BLaER1 (cell line): ENCODE measurements around the gene RNH1.

Experiments
- H3K27ac ChIP-seq: shearing (Covaris generic); formaldehyde crosslinking; 2 replicates; pipeline ENCODE4 v1.8.1; 2022
- H3K27me3 ChIP-seq: shearing (Covaris generic); formaldehyde crosslinking; 2 replicates; pipeline ENCODE4 v1.8.1; 2022
- H3K36me3 ChIP-seq: shearing (Covaris generic); formaldehyde crosslinking; 2 replicates; pipeline ENCODE4 v1.8.1; 2022
- H3K4me1 ChIP-seq: shearing (Covaris generic); formaldehyde crosslinking; 2 replicates; pipeline ENCODE4 v1.8.1; 2022
- H3K4me2 ChIP-seq: shearing (Covaris generic); formaldehyde crosslinking; 2 replicates; pipeline ENCODE4 v1.8.1; 2022
- H3K4me3 ChIP-seq: shearing (Covaris generic); formaldehyde crosslinking; 2 replicates; pipeline ENCODE4 v1.8.1; 2022
- H3K9ac ChIP-seq: shearing (Covaris generic); formaldehyde crosslinking; 2 replicates; pipeline ENCODE4 v1.8.1; 2022
- H3K9me3 ChIP-seq: shearing (Covaris generic); formaldehyde crosslinking; 2 replicates; pipeline ENCODE4 v1.8.1; 2022
- H4K20me1 ChIP-seq: shearing (Covaris generic); formaldehyde crosslinking; 2 replicates; pipeline ENCODE4 v1.8.1; 2022
- Cebpa-rat ChIP-seq: shearing (Covaris generic); IDR thresholded peaks from 2 replicates; pipeline ENCODE4 v1.8.1; 2022

The RNH1 gene

GRCh38 chr11:506995-507726 lies at the start of gene RNH1:
RNH1 (minus strand) TSS chr11:507242; CDS start chr11:502162, 5,080 bp downstream.
- Histone ChIP-seq H3K9me3 (no peaks in the 10 kb centered on the region), H3K4me3 (peak within 1 kb of the TSS; percentile 83), H3K27me3 (peaks cover 31% of the 10 kb centered on the region), H3K27ac (peak within 1 kb of the TSS; percentile 90), H3K4me1 (peaks cover 45% of the 10 kb centered on the region), H3K4me2 (peak within 1 kb of the TSS; percentile 97), H3K36me3 (peaks cover 25% of the 10 kb centered on the region), H3K9ac (peak within 1 kb of the TSS; percentile 86), H4K20me1 (peaks cover 39% of the 10 kb centered on the region)
- no peak for TF ChIP-seq Cebpa-rat

- peak overlapping the region; percentile 65 for H3K4me3 ChIP-seq
- H3K27me3 ChIP-seq, result peaks cover 44% of the 10 kb centered on the region
- H3K9me3 ChIP-seq, result no peaks in the 10 kb centered on the region
- no peak for TF ChIP-seq Cebpa-rat
- H3K27ac ChIP-seq, result 0 out of 2 replicates have a peak overlapping the region, but pooled peaks have one; percentile 13
- H3K9ac ChIP-seq, result 0 out of 2 replicates have a peak overlapping the region, but pooled peaks have one; percentile 48
- H4K20me1 ChIP-seq, result peaks cover 20% of the 10 kb centered on the region
- H3K36me3 ChIP-seq, result no peaks in the 10 kb centered on the region
- peaks cover 53% of the 10 kb centered on the region for H3K4me1 ChIP-seq
- H3K4me2 ChIP-seq, result peak overlapping the region; percentile 98
Observed at GRCh38 chr11:555780-556661, 49.0 kb upstream of the RNH1 start.

GRCh38 chr11:555227-555779 lies 48.3 kb upstream of the RNH1 start:
- peaks cover 44% of the 10 kb centered on the region for H3K27me3 ChIP-seq
- H3K4me2 ChIP-seq, result peak overlapping the region; percentile 98
- TF ChIP-seq Cebpa-rat, result no peak
- peaks cover 19% of the 10 kb centered on the region for H4K20me1 ChIP-seq
- H3K9ac ChIP-seq, result 0 out of 2 replicates have a peak overlapping the region, but pooled peaks have one; percentile 48
- peak overlapping the region; percentile 13; the same call in 1 of the 2 replicates for H3K27ac ChIP-seq
- no peaks in the 10 kb centered on the region; the same call in 1 of the 2 replicates for H3K36me3 ChIP-seq
- peaks cover 52% of the 10 kb centered on the region for H3K4me1 ChIP-seq
- H3K9me3 ChIP-seq, result no peaks in the 10 kb centered on the region
- peak overlapping the region; percentile 65 for H3K4me3 ChIP-seq

GRCh38 chr11:554428-555226 lies 47.6 kb upstream of the RNH1 start:
- Histone ChIP-seq H3K36me3 (no peaks in the 10 kb centered on the region; the same call in 1 of the 2 replicates), H3K4me2 (peak overlapping the region; percentile 98), H4K20me1 (peaks cover 19% of the 10 kb centered on the region), H3K27me3 (peaks cover 44% of the 10 kb centered on the region), H3K4me1 (peaks cover 45% of the 10 kb centered on the region), H3K9ac (no peak overlapping the region), H3K27ac (peak overlapping the region; percentile 2; the same call in 1 of the 2 replicates), H3K9me3 (no peaks in the 10 kb centered on the region), H3K4me3 (peak overlapping the region; percentile 65; the same call in 1 of the 2 replicates)
- no peak for TF ChIP-seq Cebpa-rat

GRCh38 chr11:553988-554340 lies 46.9 kb upstream of the RNH1 start:
- H3K27ac ChIP-seq, result peak overlapping the region; percentile 2; the same call in 1 of the 2 replicates
- no peak overlapping the region for H3K4me3 ChIP-seq
- H3K4me1 ChIP-seq, result peaks cover 47% of the 10 kb centered on the region
- peak overlapping the region; percentile 68 for H3K4me2 ChIP-seq
- H3K9ac ChIP-seq, result no peak overlapping the region
- TF ChIP-seq Cebpa-rat, result no peak
- no peaks in the 10 kb centered on the region for H3K9me3 ChIP-seq
- peaks cover 39% of the 10 kb centered on the region for H3K27me3 ChIP-seq
- peaks cover 19% of the 10 kb centered on the region for H4K20me1 ChIP-seq
- no peaks in the 10 kb centered on the region; the same call in 1 of the 2 replicates for H3K36me3 ChIP-seq

- peak overlapping the region; percentile 68; the same call in 1 of the 2 replicates for H3K4me2 ChIP-seq
- peaks cover 19% of the 10 kb centered on the region for H4K20me1 ChIP-seq
- no peaks in the 10 kb centered on the region for H3K9me3 ChIP-seq
- TF ChIP-seq Cebpa-rat, result no peak
- no peaks in the 10 kb centered on the region; the same call in 1 of the 2 replicates for H3K36me3 ChIP-seq
- no peak overlapping the region for H3K9ac ChIP-seq
- H3K27me3 ChIP-seq, result peaks cover 32% of the 10 kb centered on the region
- no peak overlapping the region for H3K27ac ChIP-seq
- peaks cover 48% of the 10 kb centered on the region for H3K4me1 ChIP-seq
- H3K4me3 ChIP-seq, result no peak overlapping the region
Observed at GRCh38 chr11:553083-553987, 46.3 kb upstream of the RNH1 start.

GRCh38 chr11:551596-551995 lies 44.6 kb upstream of the RNH1 start:
- no peak overlapping the region for H3K4me3 ChIP-seq
- no peak overlapping the region for H3K4me2 ChIP-seq
- H4K20me1 ChIP-seq, result peaks cover 4% of the 10 kb centered on the region
- no peak for TF ChIP-seq Cebpa-rat
- H3K27me3 ChIP-seq, result peaks cover 15% of the 10 kb centered on the region
- H3K36me3 ChIP-seq, result no peaks in the 10 kb centered on the region; the same call in 1 of the 2 replicates
- no peaks in the 10 kb centered on the region for H3K9me3 ChIP-seq
- peaks cover 43% of the 10 kb centered on the region for H3K4me1 ChIP-seq
- no peak overlapping the region for H3K27ac ChIP-seq
- no peak overlapping the region for H3K9ac ChIP-seq

GRCh38 chr11:551131-551530 lies 44.1 kb upstream of the RNH1 start:
- Histone ChIP-seq H3K27me3 (peaks cover 10% of the 10 kb centered on the region), H3K9me3 (no peaks in the 10 kb centered on the region), H3K4me3 (no peak overlapping the region), H3K27ac (no peak overlapping the region), H3K9ac (no peak overlapping the region), H4K20me1 (no peaks in the 10 kb centered on the region; the same call in 1 of the 2 replicates), H3K4me2 (no peak overlapping the region), H3K36me3 (no peaks in the 10 kb centered on the region; the same call in 1 of the 2 replicates), H3K4me1 (peaks cover 38% of the 10 kb centered on the region)
- TF ChIP-seq Cebpa-rat, result no peak
